H9 (cell line): Measurements from ENCODE around the gene COL23A1. TPM values are rescaled to one million over a fixed set of nuclear protein-coding genes. Genes with fewer than 3 reads are reported as not detected.

ENCODE experiments used
- DNase-seq: peaks from one replicate; pipeline ENCODE4 v3.0.0-alpha.2; 2017
- H2AFZ ChIP-seq: one replicate; pipeline ENCODE4 v1.6.1; 2013; ENCODE audit warnings: mild to moderate bottlenecking, low read length, control low read depth, moderate library complexity
- H2AK5ac ChIP-seq: 2 replicates; pipeline ENCODE4 v1.6.1; 2013; ENCODE audit warnings: low read length, control low read depth, mixed read lengths; ENCODE audit not compliant: insufficient read length
- H2BK120ac ChIP-seq: one replicate; pipeline ENCODE4 v1.6.1; 2013; ENCODE audit warnings: low read depth, mild to moderate bottlenecking, low read length, control low read depth, inconsistent platforms; ENCODE audit not compliant: poor library complexity, severe bottlenecking
- H2BK12ac ChIP-seq: 2 replicates; pipeline ENCODE4 v1.6.1; 2013; ENCODE audit warnings: low read length, control low read depth, mixed read lengths, low read depth; ENCODE audit not compliant: insufficient read length
- H2BK15ac ChIP-seq: 2 replicates; pipeline ENCODE4 v1.6.1; 2013; ENCODE audit warnings: low read depth, low read length, control low read depth
- H2BK20ac ChIP-seq: one replicate; pipeline ENCODE4 v1.6.1; 2013; ENCODE audit warnings: low read depth, mild to moderate bottlenecking, low read length, control low read depth, inconsistent platforms; ENCODE audit not compliant: poor library complexity, severe bottlenecking
- H2BK5ac ChIP-seq: 2 replicates; pipeline ENCODE4 v1.6.1; 2013; ENCODE audit warnings: low read length, control low read depth, mixed read lengths; ENCODE audit not compliant: insufficient read length
- H3K14ac ChIP-seq: 2 replicates; pipeline ENCODE4 v1.6.1; 2013; ENCODE audit warnings: low read length, control low read depth; ENCODE audit not compliant: insufficient read depth
- H3K18ac ChIP-seq: 2 replicates; pipeline ENCODE4 v1.6.1; 2013; ENCODE audit warnings: low read depth, mild to moderate bottlenecking, mixed read lengths, low read length, control low read depth; ENCODE audit not compliant: insufficient read length
- H3K23ac ChIP-seq: 2 replicates; pipeline ENCODE4 v1.6.1; 2013; ENCODE audit warnings: low read length, control low read depth, mixed read lengths, low read depth; ENCODE audit not compliant: insufficient read length
- H3K23me2 ChIP-seq: 2 replicates; pipeline ENCODE4 v1.6.1; 2013; ENCODE audit warnings: low read depth, mild to moderate bottlenecking, mixed read lengths, low read length, control low read depth; ENCODE audit not compliant: insufficient read length, poor library complexity, severe bottlenecking
- H3K27ac ChIP-seq: 2 replicates; pipeline ENCODE4 v1.5.1; 2013; ENCODE audit warnings: low read length, control low read depth, mixed read lengths, low read depth; ENCODE audit not compliant: insufficient read length
- H3K27me3 ChIP-seq: 2 replicates; pipeline ENCODE4 v1.6.1; 2013; ENCODE audit warnings: low read length, control low read depth, inconsistent platforms; ENCODE audit not compliant: insufficient read depth
- H3K4ac ChIP-seq: 2 replicates; pipeline ENCODE4 v1.6.1; 2013; ENCODE audit warnings: low read depth, mild to moderate bottlenecking, control low read depth, inconsistent platforms, low read length, moderate library complexity
- H3K4me1 ChIP-seq: 2 replicates; pipeline ENCODE4 v1.6.1; 2013; ENCODE audit warnings: low read length, control low read depth, inconsistent platforms; ENCODE audit not compliant: insufficient read depth
- H3K4me2 ChIP-seq: 2 replicates; pipeline ENCODE4 v1.6.1; 2013; ENCODE audit warnings: low read length, control low read depth, mixed read lengths; ENCODE audit not compliant: insufficient read length, insufficient read depth
- H3K56ac ChIP-seq: 2 replicates; pipeline ENCODE4 v1.6.1; 2013; ENCODE audit warnings: low read depth, mild to moderate bottlenecking, mixed read lengths, low read length, control low read depth; ENCODE audit not compliant: insufficient read length
- H3K79me1 ChIP-seq: 2 replicates; pipeline ENCODE4 v1.6.1; 2013; ENCODE audit warnings: low read depth, mild to moderate bottlenecking, moderate library complexity, low read length, control low read depth, inconsistent platforms; ENCODE audit not compliant: insufficient read depth, poor library complexity, severe bottlenecking
- H3K79me2 ChIP-seq: 2 replicates; pipeline ENCODE4 v1.6.1; 2013; ENCODE audit warnings: low read length, control low read depth, inconsistent platforms; ENCODE audit not compliant: insufficient read depth
- H3K9ac ChIP-seq: 2 replicates; pipeline ENCODE4 v1.6.1; 2013; ENCODE audit warnings: low read length, control low read depth, mixed read lengths; ENCODE audit not compliant: insufficient read length; ENCODE audit errors: extremely low read depth
- H3K9me3 ChIP-seq: one replicate; pipeline ENCODE4 v1.6.1; 2013; ENCODE audit warnings: low read depth, low read length, inconsistent platforms; ENCODE audit not compliant: control insufficient read depth
- H3T11ph ChIP-seq: one replicate; pipeline ENCODE4 v1.6.1; 2013; ENCODE audit warnings: mild to moderate bottlenecking, low read length, control low read depth, inconsistent platforms
- H4K20me1 ChIP-seq: one replicate; pipeline ENCODE4 v1.6.1; 2013; ENCODE audit not compliant: control insufficient read depth, insufficient read length, insufficient read depth
- H4K5ac ChIP-seq: 2 replicates; pipeline ENCODE4 v1.6.1; 2013; ENCODE audit warnings: low read depth, mild to moderate bottlenecking, mixed read lengths, low read length, control low read depth; ENCODE audit not compliant: insufficient read length
- H4K8ac ChIP-seq: replicated peaks from 2 replicates; pipeline ENCODE4 v1.6.1; 2013; ENCODE audit warnings: low read length, control low read depth, mixed read lengths, low read depth; ENCODE audit not compliant: insufficient read length
- H4K91ac ChIP-seq: 2 replicates; pipeline ENCODE4 v1.6.1; 2013; ENCODE audit warnings: low read depth, mild to moderate bottlenecking, moderate library complexity, mixed read lengths, low read length, control low read depth; ENCODE audit not compliant: insufficient read length
- H3K27ac Mint-ChIP-seq, 3 experiments: 2 replicates in 2 of 3; 3 replicates in 1 of 3; pipeline ENCODE4 v1.8.0; 2020 to 2021; ENCODE audit warnings: mixed read lengths in 3 of 3, mild to moderate bottlenecking in 1 of 3, moderate library complexity in 1 of 3
- H3K27me3 Mint-ChIP-seq: 2 replicates; pipeline ENCODE4 v1.8.0; 2021; ENCODE audit warnings: low read depth, mild to moderate bottlenecking, moderate library complexity, mixed read lengths
- H3K36me3 Mint-ChIP-seq, 3 experiments: 2 replicates in 2 of 3; 3 replicates in 1 of 3; pipeline ENCODE4 v1.8.0; 2020 to 2021; ENCODE audit warnings: low read depth in 3 of 3, mixed read lengths in 3 of 3; ENCODE audit not compliant: insufficient read depth in 1 of 3
- H3K4me1 Mint-ChIP-seq, 2 experiments: 2 replicates each; pipeline ENCODE4 v1.8.0; 2020; ENCODE audit warnings: mixed read lengths in 2 of 2
- H3K4me3 Mint-ChIP-seq, 2 experiments: 2 replicates in 1 of 2; 3 replicates in 1 of 2; pipeline ENCODE4 v1.8.0; 2020 to 2021; ENCODE audit warnings: mild to moderate bottlenecking in 2 of 2, mixed read lengths in 2 of 2, moderate library complexity in 1 of 2
- H3K9me3 Mint-ChIP-seq, 2 experiments: 2 replicates in 1 of 2; 3 replicates in 1 of 2; pipeline ENCODE4 v1.8.0; 2020; ENCODE audit warnings: mild to moderate bottlenecking in 2 of 2, mixed read lengths in 2 of 2, moderate library complexity in 1 of 2
- WGBS: extraction: QIAGEN DNeasy Blood & Tissue Kit; methylation state at CpG from one replicate; pipeline ENCODE4 v1.1.7; 2013; ENCODE audit warnings: missing lambda C conversion rate, low lambda C conversion rate, mixed read lengths; ENCODE audit not compliant: insufficient read length; ENCODE audit errors: extremely low coverage; 5-methylcytosine and 5-hydroxymethylcytosine counted together
- total RNA-seq: library from RNA; stranded (reverse); gene quantifications from 2 replicates; pipeline ENCODE4 v1.2.1, GENCODE V29; 2021
- TF ChIP-seq, protein P1 (sequence below): fragments of 200-600 bp; sonication (generic); conservative IDR thresholded peaks from 3 replicates; pipeline ENCODE4 v1.8.0; 2021; ENCODE audit warnings: antibody characterized with exemption, mild to moderate bottlenecking

The COL23A1 gene
- total RNA-seq, 1 experiment from 2014 or later = 2.6 TPM

DNA sequence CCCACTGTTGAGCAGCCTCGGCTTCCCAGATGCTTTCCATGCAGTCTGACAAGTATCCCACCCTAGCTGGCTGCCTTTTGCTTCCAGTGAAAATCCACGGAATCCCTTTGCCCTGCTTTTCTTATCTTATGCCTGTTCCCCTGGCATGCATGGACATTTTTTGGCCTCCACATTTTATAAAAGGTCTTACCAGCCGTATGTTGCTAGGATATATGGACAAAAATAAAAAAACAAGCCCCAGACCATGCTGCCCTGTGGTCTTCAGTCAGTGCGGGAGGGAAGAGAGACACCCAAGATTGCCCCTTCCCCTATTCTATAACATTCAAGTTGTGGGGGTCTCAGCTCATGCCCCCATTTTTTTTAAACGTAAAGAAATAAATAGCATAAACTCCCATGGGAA lies 129.6 kb downstream of the COL23A1 start:
- no peak overlapping the region for H2BK120ac ChIP-seq
- no peak overlapping the region for H2BK12ac ChIP-seq
- H3K79me1 ChIP-seq = no peaks in the 10 kb centered on the region
- no peak overlapping the region for H2BK5ac ChIP-seq
- DNase-seq = no peak
- Mint-ChIP-seq H3K36me3 (no peaks in the 10 kb centered on the region), H3K9me3 (no peaks in the 10 kb centered on the region), H3K4me1 (peaks cover 28 to 37% of the 10 kb centered on the region in 2 experiments), H3K4me3 (no peak overlapping the region), H3K27ac (no peak overlapping the region), H3K27me3 (peaks cover 3% of the 10 kb centered on the region; the same call in 1 of the 2 replicates)
- H3K18ac ChIP-seq = no peak overlapping the region
- 0 out of 2 replicates have a peak, but pooled peaks cover 1% of the 10 kb centered on the region for H3K79me2 ChIP-seq
- no peak overlapping the region for H3K4ac ChIP-seq
- no peak overlapping the region for H3K27ac ChIP-seq
- no peak overlapping the region for H3K14ac ChIP-seq
- WGBS = no CpG with 5 or more reads among the region's 5 CpGs
- H4K20me1 ChIP-seq = no peaks in the 10 kb centered on the region
- H3K9me3 ChIP-seq = no peaks in the 10 kb centered on the region
- no peaks in the 10 kb centered on the region for H3K23me2 ChIP-seq
- no peak overlapping the region for H4K91ac ChIP-seq
- H3K56ac ChIP-seq = no peak overlapping the region
- no peak overlapping the region for H3K9ac ChIP-seq
- H2AFZ ChIP-seq = no peak overlapping the region
- no peak overlapping the region for H4K5ac ChIP-seq
- TF ChIP-seq, protein P1, sequence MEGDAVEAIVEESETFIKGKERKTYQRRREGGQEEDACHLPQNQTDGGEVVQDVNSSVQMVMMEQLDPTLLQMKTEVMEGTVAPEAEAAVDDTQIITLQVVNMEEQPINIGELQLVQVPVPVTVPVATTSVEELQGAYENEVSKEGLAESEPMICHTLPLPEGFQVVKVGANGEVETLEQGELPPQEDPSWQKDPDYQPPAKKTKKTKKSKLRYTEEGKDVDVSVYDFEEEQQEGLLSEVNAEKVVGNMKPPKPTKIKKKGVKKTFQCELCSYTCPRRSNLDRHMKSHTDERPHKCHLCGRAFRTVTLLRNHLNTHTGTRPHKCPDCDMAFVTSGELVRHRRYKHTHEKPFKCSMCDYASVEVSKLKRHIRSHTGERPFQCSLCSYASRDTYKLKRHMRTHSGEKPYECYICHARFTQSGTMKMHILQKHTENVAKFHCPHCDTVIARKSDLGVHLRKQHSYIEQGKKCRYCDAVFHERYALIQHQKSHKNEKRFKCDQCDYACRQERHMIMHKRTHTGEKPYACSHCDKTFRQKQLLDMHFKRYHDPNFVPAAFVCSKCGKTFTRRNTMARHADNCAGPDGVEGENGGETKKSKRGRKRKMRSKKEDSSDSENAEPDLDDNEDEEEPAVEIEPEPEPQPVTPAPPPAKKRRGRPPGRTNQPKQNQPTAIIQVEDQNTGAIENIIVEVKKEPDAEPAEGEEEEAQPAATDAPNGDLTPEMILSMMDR = no peak
- no peak overlapping the region for H3K4me2 ChIP-seq
- no peaks in the 10 kb centered on the region for H3K27me3 ChIP-seq
- H2BK15ac ChIP-seq = no peak overlapping the region
- no peak overlapping the region for H3K23ac ChIP-seq
- no peak overlapping the region for H2AK5ac ChIP-seq
- H3K4me1 ChIP-seq = peaks cover 5% of the 10 kb centered on the region; the same call in 1 of the 2 replicates
- H3T11ph ChIP-seq = no peak overlapping the region
- H2BK20ac ChIP-seq = no peak overlapping the region
- H4K8ac ChIP-seq = no peak overlapping the region
